SU-DHL-6 (cell line): ENCODE results near the gene SCAF1.

Source experiments
- H2AFZ ChIP-seq: fragments of 200-600 bp; sonication (generic); 2 replicates; pipeline ENCODE4 v1.6.1; 2014; ENCODE audit warnings: low read depth, mild to moderate bottlenecking, moderate library complexity, mixed read lengths, antibody characterized with exemption, low read length; ENCODE audit not compliant: severe bottlenecking
- H3F3A ChIP-seq: fragments of 200-600 bp; shearing (Covaris generic); 2 replicates; pipeline ENCODE4 v1.6.0; 2016; ENCODE audit warnings: antibody characterized with exemption, mild to moderate bottlenecking; ENCODE audit not compliant: insufficient read depth
- H3K27ac ChIP-seq: fragments of 200-600 bp; sonication (generic); 2 replicates; pipeline ENCODE4 v1.5.1; 2016; ENCODE audit warnings: low read depth, mild to moderate bottlenecking, low read length, moderate library complexity, mixed read lengths
- H3K27me3 ChIP-seq: fragments of 200-600 bp; sonication (generic), shearing (Covaris generic); 2 replicates; pipeline ENCODE4 v1.6.0; 2014; ENCODE audit warnings: mild to moderate bottlenecking, low read length
- H3K36me3 ChIP-seq: fragments of 200-600 bp; sonication (generic); 2 replicates; pipeline ENCODE4 v1.6.1; 2014; ENCODE audit warnings: mild to moderate bottlenecking, low read length, mixed read lengths
- H3K4me2 ChIP-seq: fragments of 300-600, 200-600 bp; shearing (Covaris generic), sonication (generic); 2 replicates; pipeline ENCODE4 v1.6.0; 2014; ENCODE audit warnings: low read length, low read depth, mild to moderate bottlenecking; ENCODE audit not compliant: poor library complexity, severe bottlenecking
- H3K4me3 ChIP-seq: fragments of 200-600 bp; sonication (generic); 2 replicates; pipeline ENCODE4 v1.5.1; 2014; ENCODE audit warnings: antibody characterized with exemption, low read length, mild to moderate bottlenecking, mixed read lengths; ENCODE audit not compliant: insufficient read depth, poor library complexity, severe bottlenecking
- H3K79me2 ChIP-seq: fragments of 200-600 bp; sonication (generic); 2 replicates; pipeline ENCODE4 v1.6.1; 2014; ENCODE audit warnings: mild to moderate bottlenecking, low read length, moderate library complexity; ENCODE audit not compliant: insufficient read depth
- H3K9ac ChIP-seq: fragments of 200-600 bp; sonication (generic); 2 replicates; pipeline ENCODE4 v1.7.0; 2014; ENCODE audit warnings: mild to moderate bottlenecking, low read length
- H3K9me2 ChIP-seq: fragments of 200-600 bp; sonication (generic); replicated peaks from 2 replicates; pipeline ENCODE4 v1.6.1; 2014; ENCODE audit warnings: low read length; ENCODE audit not compliant: insufficient read depth
- H3K9me3 ChIP-seq: fragments of 200-600 bp; sonication (generic); 2 replicates; pipeline ENCODE4 v1.6.1; 2014; ENCODE audit warnings: low read length, mixed read lengths; ENCODE audit not compliant: insufficient read depth
- H4K20me1 ChIP-seq: fragments of 200-600 bp; sonication (generic); 2 replicates; pipeline ENCODE4 v1.6.1; 2014; ENCODE audit warnings: low read depth, mild to moderate bottlenecking, antibody characterized with exemption, low read length, moderate library complexity, mixed read lengths
- CTCF ChIP-seq: fragments of 200-600 bp; sonication (generic); IDR thresholded peaks from one replicate; pipeline ENCODE4 v1.5.1; 2017; ENCODE audit warnings: antibody characterized with exemption, mild to moderate bottlenecking, low read length, moderate library complexity; ENCODE audit not compliant: insufficient read depth, poor library complexity, severe bottlenecking
- EZH2phosphoT487 ChIP-seq: fragments of 200-600 bp; sonication (generic), shearing (Covaris generic); conservative IDR thresholded peaks from 2 replicates; pipeline ENCODE4 v1.6.1; 2018; ENCODE audit warnings: mild to moderate bottlenecking, antibody characterized with exemption, low read length, moderate library complexity, mixed read lengths

Gene SCAF1

GRCh38 chr19:49660338-49660961, 18.4 kb downstream of the SCAF1 start:
- TF ChIP-seq EZH2phosphoT487 (no peak), CTCF (no peak)
- Histone ChIP-seq H3K27me3 (no peaks in the 10 kb centered on the region), H3K4me3 (no peak overlapping the region), H2AFZ (no peak overlapping the region), H3K9me2 (no peaks in the 10 kb centered on the region), H3K9ac (no peak overlapping the region), H3K9me3 (no peaks in the 10 kb centered on the region), H3K36me3 (0 out of 2 replicates have a peak, but pooled peaks cover 3% of the 10 kb centered on the region), H3F3A (0 out of 2 replicates have a peak, but pooled peaks cover 10% of the 10 kb centered on the region), H3K27ac (no peak overlapping the region), H3K79me2 (peaks cover 22% of the 10 kb centered on the region), H3K4me2 (no peak overlapping the region), H4K20me1 (no peaks in the 10 kb centered on the region)

GRCh38 chr19:49662011-49662410, 20.0 kb downstream of the SCAF1 start:
- TF ChIP-seq EZH2phosphoT487, result no peak
- TF ChIP-seq CTCF, result no peak
- no peak overlapping the region for H3K27ac ChIP-seq
- H2AFZ ChIP-seq, result no peak overlapping the region
- H3K9me2 ChIP-seq, result no peaks in the 10 kb centered on the region
- peaks cover 35% of the 10 kb centered on the region for H3K79me2 ChIP-seq
- H3K4me2 ChIP-seq, result no peak overlapping the region
- H4K20me1 ChIP-seq, result no peaks in the 10 kb centered on the region
- no peak overlapping the region for H3K4me3 ChIP-seq
- no peaks in the 10 kb centered on the region for H3K27me3 ChIP-seq
- 0 out of 2 replicates have a peak, but pooled peaks cover 10% of the 10 kb centered on the region for H3F3A ChIP-seq
- H3K9me3 ChIP-seq, result no peaks in the 10 kb centered on the region
- H3K36me3 ChIP-seq, result 0 out of 2 replicates have a peak, but pooled peaks cover 3% of the 10 kb centered on the region
- no peak overlapping the region for H3K9ac ChIP-seq

DNA sequence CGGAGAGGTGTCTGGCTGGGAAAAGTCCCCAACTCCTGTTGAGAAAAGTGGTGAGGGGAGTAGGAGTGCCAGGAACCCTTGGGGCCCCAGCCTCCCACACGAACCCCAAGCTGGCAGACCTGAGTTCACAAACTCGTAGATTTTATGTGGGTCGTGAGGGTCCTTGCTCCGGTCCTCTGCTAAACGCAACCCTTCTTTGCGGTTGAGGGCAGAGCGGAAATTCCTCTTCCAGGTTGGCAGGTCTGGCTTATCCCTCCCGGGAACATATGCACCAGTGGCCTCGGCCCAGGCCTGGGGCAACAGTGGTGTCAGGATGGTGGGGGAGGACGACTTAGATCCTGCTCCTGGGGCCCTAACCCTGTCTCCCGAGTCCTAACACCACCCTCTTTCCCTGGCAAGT, 21.2 kb downstream of the SCAF1 start:
- Histone ChIP-seq H3K27me3 (no peaks in the 10 kb centered on the region), H3K4me3 (no peak overlapping the region), H3K9me2 (no peaks in the 10 kb centered on the region), H3K9ac (no peak overlapping the region), H3K27ac (no peak overlapping the region), H3K79me2 (peaks cover 44% of the 10 kb centered on the region), H3F3A (0 out of 2 replicates have a peak, but pooled peaks cover 10% of the 10 kb centered on the region), H3K36me3 (0 out of 2 replicates have a peak, but pooled peaks cover 3% of the 10 kb centered on the region), H4K20me1 (no peaks in the 10 kb centered on the region), H2AFZ (no peak overlapping the region), H3K9me3 (no peaks in the 10 kb centered on the region), H3K4me2 (no peak overlapping the region)
- no peak for TF ChIP-seq EZH2phosphoT487
- no peak for TF ChIP-seq CTCF
